CD14-positive monocyte (primary cell): ENCODE results near the gene ITPR2. TPM values are rescaled to one million over a fixed set of nuclear protein-coding genes. Genes with fewer than 3 reads are reported as not detected.

Experiments
- DNase-seq, 3 donors: peaks; one replicate each; pipeline ENCODE4 v3.0.0-alpha.2; 2011 to 2022
- H2AFZ ChIP-seq: 2 replicates; pipeline ENCODE4 v1.6.0; 2012; ENCODE audit warnings: mild to moderate bottlenecking, low read depth, low read length, inconsistent platforms; ENCODE audit not compliant: insufficient read depth, poor library complexity, severe bottlenecking
- H3K27ac ChIP-seq, 2 donors: 1 replicate in 1 of 2; 2 replicates in 1 of 2; pipeline ENCODE4 v1.5.1; 2012 to 2013; ENCODE audit warnings: low read length in 2 of 2, control low read depth in 1 of 2, inconsistent platforms in 1 of 2, low read depth in 1 of 2, mild to moderate bottlenecking in 1 of 2
- H3K27me3 ChIP-seq, 2 donors: one replicate each; pipeline versions ENCODE4 v1.6.0 to v1.6.1; 2011 to 2013; ENCODE audit warnings: low read length in 2 of 2; ENCODE audit not compliant: control insufficient read depth in 2 of 2, insufficient read depth in 2 of 2
- H3K36me3 ChIP-seq, 2 donors: replicated peaks in 1 of 2; 1 replicate in 1 of 2; 2 replicates in 1 of 2; pipeline versions ENCODE4 v1.5.1 to v1.6.1; 2012 to 2013; ENCODE audit warnings: low read length in 2 of 2, control low read depth in 1 of 2, inconsistent platforms in 1 of 2, mild to moderate bottlenecking in 1 of 2; ENCODE audit not compliant: insufficient read depth in 2 of 2, control insufficient read depth in 1 of 2
- H3K4me1 ChIP-seq, 2 donors: 1 replicate in 1 of 2; 2 replicates in 1 of 2; pipeline versions ENCODE4 v1.5.1 to v1.6.1; 2012 to 2013; ENCODE audit warnings: low read length in 2 of 2, control low read depth in 1 of 2, inconsistent platforms in 1 of 2, mild to moderate bottlenecking in 1 of 2, moderate library complexity in 1 of 2; ENCODE audit not compliant: insufficient read depth in 2 of 2, control insufficient read depth in 1 of 2
- H3K4me2 ChIP-seq: replicated peaks from 2 replicates; pipeline ENCODE3; 2012; ENCODE audit warnings: low read length, moderate library complexity, mild to moderate bottlenecking; ENCODE audit not compliant: poor library complexity, severe bottlenecking; ENCODE audit errors: extremely low read depth
- H3K4me3 ChIP-seq, 3 experiments: fragments of 200-600 bp in 1 of 3; sonication (generic) in 1 of 3; replicated peaks in 1 of 3; 1 replicate in 2 of 3; 2 replicates in 1 of 3; pipeline ENCODE4 v1.5.1; 2011 to 2013; ENCODE audit warnings: low read length in 3 of 3, mild to moderate bottlenecking in 3 of 3, control low read depth in 2 of 3, low read depth in 2 of 3, inconsistent platforms in 1 of 3, moderate library complexity in 1 of 3
- H3K79me2 ChIP-seq: 2 replicates; pipeline ENCODE4 v1.6.0; 2012; ENCODE audit warnings: mild to moderate bottlenecking, control low read depth, inconsistent platforms, low read length, moderate library complexity; ENCODE audit not compliant: insufficient read depth
- H3K9ac ChIP-seq: 2 replicates; pipeline ENCODE4 v1.6.0; 2017; ENCODE audit warnings: low read length, mild to moderate bottlenecking; ENCODE audit not compliant: insufficient read depth, poor library complexity, severe bottlenecking
- H3K9me3 ChIP-seq, 2 donors: replicated peaks in 1 of 2; 1 replicate in 1 of 2; 2 replicates in 1 of 2; pipeline versions ENCODE4 v1.5.1 to v1.6.1; 2012 to 2013; ENCODE audit warnings: low read length in 2 of 2, control low read depth in 1 of 2; ENCODE audit not compliant: control insufficient read depth in 1 of 2, insufficient read depth in 1 of 2
- H4K20me1 ChIP-seq: 2 replicates; pipeline ENCODE4 v1.6.0; 2012; ENCODE audit warnings: mild to moderate bottlenecking, low read length, control low read depth, moderate library complexity; ENCODE audit not compliant: insufficient read depth
- H3K27ac Mint-ChIP-seq, 7 donors: one replicate each; pipeline ENCODE4 v1.8.0; 2020; ENCODE audit warnings: mild to moderate bottlenecking in 7 of 7, mixed read lengths in 7 of 7, moderate library complexity in 6 of 7, inconsistent platforms in 2 of 7
- H3K27me3 Mint-ChIP-seq, 3 donors: one replicate each; pipeline ENCODE4 v1.8.0; 2021 to 2022; ENCODE audit warnings: low read depth in 3 of 3, mild to moderate bottlenecking in 3 of 3, mixed read lengths in 3 of 3, moderate library complexity in 3 of 3, inconsistent platforms in 1 of 3
- H3K36me3 Mint-ChIP-seq, 2 donors: one replicate each; pipeline ENCODE4 v1.8.0; 2020; ENCODE audit warnings: mixed read lengths in 2 of 2, inconsistent platforms in 1 of 2, mild to moderate bottlenecking in 1 of 2
- H3K4me1 Mint-ChIP-seq: one replicate; pipeline ENCODE4 v1.8.0; 2020; ENCODE audit warnings: mild to moderate bottlenecking, mixed read lengths
- H3K4me3 Mint-ChIP-seq, 2 donors: one replicate each; pipeline ENCODE4 v1.8.0; 2020; ENCODE audit warnings: mild to moderate bottlenecking in 2 of 2, mixed read lengths in 2 of 2, moderate library complexity in 1 of 2
- H3K9me3 Mint-ChIP-seq, 7 donors: one replicate each; pipeline ENCODE4 v1.8.0; 2020 to 2022; ENCODE audit warnings: mixed read lengths in 7 of 7, mild to moderate bottlenecking in 6 of 7, moderate library complexity in 6 of 7, inconsistent platforms in 2 of 7
- WGBS: methylation state at CpG from one replicate; pipeline ENCODE4 v1.1.5; 2013; ENCODE audit warnings: missing lambda C conversion rate; ENCODE audit not compliant: insufficient coverage; 5-methylcytosine and 5-hydroxymethylcytosine counted together
- intact Hi-C, 2 donors: fragments of 100-400 bp; cut with micrococcal nuclease; formaldehyde crosslinking; loops; one replicate each; pipeline versions ENCODE4 v1.15.0 to v1.15.1; 2023
- polyA plus RNA-seq, 3 donors: library from polyadenylated mRNA; depleted of rRNA in 1 of 3; unstranded in 2 of 3; stranded (reverse) in 1 of 3; fragments of 300-500 nt in 2 of 3; fragments of >200 nt in 1 of 3; fragmentation: Illumina TruSeq in 2 of 3; gene quantifications; 1 replicate in 2 of 3; 2 replicates in 1 of 3; pipeline ENCODE4 v1.2.3, GENCODE V29; 2012 to 2021
- TF ChIP-seq, protein P1 (sequence below): fragments of 200-600 bp; IDR thresholded peaks from one replicate; pipeline ENCODE4 v1.8.0; 2022; ENCODE audit warnings: antibody characterized with exemption, mild to moderate bottlenecking

The ITPR2 gene
- polyA plus RNA-seq, 3 donors = 2.7 to 6.4 (median 5.7) TPM

GRCh38 chr12:26422839-26423398 lies 410.1 kb downstream of the ITPR2 start:
- peaks cover 21 to 23% of the 10 kb centered on the region in 2 donors for H3K36me3 Mint-ChIP-seq
- H3K27me3 Mint-ChIP-seq = no peaks in the 10 kb centered on the region
- Histone ChIP-seq H2AFZ (no peak overlapping the region), H3K79me2 (no peaks in the 10 kb centered on the region), H3K4me1 (no peaks in the 10 kb centered on the region), H3K27ac (no peak overlapping the region), H3K4me2 (no peak overlapping the region), H3K9ac (no peak overlapping the region), H4K20me1 (no peaks in the 10 kb centered on the region), H3K4me3 (no peak overlapping the region), H3K27me3 (no peaks in the 10 kb centered on the region), H3K36me3 (peaks cover 2 to 12% of the 10 kb centered on the region in 2 donors), H3K9me3 (no peaks in the 10 kb centered on the region)
- H3K9me3 Mint-ChIP-seq = peaks cover 0 to 5% (median 0%) of the 10 kb centered on the region in 7 donors
- TF ChIP-seq, protein P1, sequence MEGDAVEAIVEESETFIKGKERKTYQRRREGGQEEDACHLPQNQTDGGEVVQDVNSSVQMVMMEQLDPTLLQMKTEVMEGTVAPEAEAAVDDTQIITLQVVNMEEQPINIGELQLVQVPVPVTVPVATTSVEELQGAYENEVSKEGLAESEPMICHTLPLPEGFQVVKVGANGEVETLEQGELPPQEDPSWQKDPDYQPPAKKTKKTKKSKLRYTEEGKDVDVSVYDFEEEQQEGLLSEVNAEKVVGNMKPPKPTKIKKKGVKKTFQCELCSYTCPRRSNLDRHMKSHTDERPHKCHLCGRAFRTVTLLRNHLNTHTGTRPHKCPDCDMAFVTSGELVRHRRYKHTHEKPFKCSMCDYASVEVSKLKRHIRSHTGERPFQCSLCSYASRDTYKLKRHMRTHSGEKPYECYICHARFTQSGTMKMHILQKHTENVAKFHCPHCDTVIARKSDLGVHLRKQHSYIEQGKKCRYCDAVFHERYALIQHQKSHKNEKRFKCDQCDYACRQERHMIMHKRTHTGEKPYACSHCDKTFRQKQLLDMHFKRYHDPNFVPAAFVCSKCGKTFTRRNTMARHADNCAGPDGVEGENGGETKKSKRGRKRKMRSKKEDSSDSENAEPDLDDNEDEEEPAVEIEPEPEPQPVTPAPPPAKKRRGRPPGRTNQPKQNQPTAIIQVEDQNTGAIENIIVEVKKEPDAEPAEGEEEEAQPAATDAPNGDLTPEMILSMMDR = no peak
- H3K4me3 Mint-ChIP-seq = no peak overlapping the region
- intact Hi-C loops = no loop called here
- H3K27ac Mint-ChIP-seq = no peak overlapping the region
- DNase-seq = no peak
- WGBS = no CpG with 5 or more reads among the region's 3 CpGs
- H3K4me1 Mint-ChIP-seq = no peaks in the 10 kb centered on the region

DNA sequence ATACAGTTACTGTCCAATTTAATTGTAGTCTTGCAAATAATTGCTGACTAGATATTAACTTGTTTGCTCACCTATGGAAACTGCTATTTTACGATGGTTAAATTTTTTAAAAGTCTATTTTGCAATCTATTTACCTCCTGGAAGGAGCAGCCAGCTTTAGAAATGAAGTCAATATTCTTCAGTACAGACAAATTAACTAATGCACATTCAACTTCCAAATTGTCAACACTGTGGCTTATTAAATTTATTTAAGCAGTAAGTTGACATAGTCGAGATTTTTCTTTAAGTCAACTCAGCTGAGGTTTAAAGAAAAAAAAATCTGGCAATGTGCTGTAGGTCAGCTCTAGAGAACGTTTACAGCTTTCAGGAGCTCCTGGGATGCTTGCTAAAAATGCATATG lies 416.4 kb downstream of the ITPR2 start:
- Mint-ChIP-seq H3K36me3 (peaks cover 30 to 37% of the 10 kb centered on the region in 2 donors), H3K9me3 (peaks cover 0 to 2% (median 0%) of the 10 kb centered on the region in 7 donors), H3K4me1 (no peaks in the 10 kb centered on the region), H3K27me3 (peaks cover 0 to 2% (median 0%) of the 10 kb centered on the region in 3 donors), H3K27ac (no peak overlapping the region), H3K4me3 (no peak overlapping the region)
- no peak overlapping the region for H3K4me3 ChIP-seq
- TF ChIP-seq, protein P1 = no peak
- H2AFZ ChIP-seq = no peak overlapping the region
- no peaks in the 10 kb centered on the region for H3K27me3 ChIP-seq
- WGBS = 100% methylated on average over 1 of the region's 3 CpGs
- no peaks in the 10 kb centered on the region for H3K9me3 ChIP-seq
- peaks cover 0 to 35% of the 10 kb centered on the region in 2 donors for H3K36me3 ChIP-seq
- H3K9ac ChIP-seq = no peak overlapping the region
- intact Hi-C loops = no loop called here
- no peak overlapping the region for H3K4me2 ChIP-seq
- DNase-seq = no peak
- H4K20me1 ChIP-seq = no peaks in the 10 kb centered on the region
- no peaks in the 10 kb centered on the region for H3K4me1 ChIP-seq
- no peak overlapping the region for H3K27ac ChIP-seq
- H3K79me2 ChIP-seq = no peaks in the 10 kb centered on the region
